H7 (cell line): ENCODE data around the gene PTPRM. TPM values are rescaled to one million over a fixed set of nuclear protein-coding genes. Genes with fewer than 3 reads are reported as not detected.

Source experiments
- DNase-seq: peaks from one replicate; pipeline ENCODE4 v3.0.0; 2012
- H3K27me3 ChIP-seq: 2 replicates; pipeline ENCODE4 v1.6.0; 2011; ENCODE audit warnings: mild to moderate bottlenecking, low read length; ENCODE audit not compliant: control insufficient read depth, insufficient read depth
- H3K36me3 ChIP-seq: replicated peaks from 2 replicates; pipeline ENCODE4 v1.5.1; 2011; ENCODE audit warnings: low read length; ENCODE audit not compliant: control insufficient read depth, insufficient read depth
- H3K4me3 ChIP-seq: 2 replicates; pipeline ENCODE4 v1.5.1; 2011; ENCODE audit warnings: low read depth, mild to moderate bottlenecking, control low read depth, low read length, moderate library complexity; ENCODE audit not compliant: insufficient read depth
- total RNA-seq: library from RNA; depleted of rRNA; stranded (reverse); fragments of >200 nt; shearing (Covaris generic); gene quantifications from 2 replicates; pipeline ENCODE4 v1.2.3, GENCODE V29; 2014

Gene PTPRM
- total RNA-seq, 1 experiment from 2014 or later, result 14.4 TPM

DNA sequence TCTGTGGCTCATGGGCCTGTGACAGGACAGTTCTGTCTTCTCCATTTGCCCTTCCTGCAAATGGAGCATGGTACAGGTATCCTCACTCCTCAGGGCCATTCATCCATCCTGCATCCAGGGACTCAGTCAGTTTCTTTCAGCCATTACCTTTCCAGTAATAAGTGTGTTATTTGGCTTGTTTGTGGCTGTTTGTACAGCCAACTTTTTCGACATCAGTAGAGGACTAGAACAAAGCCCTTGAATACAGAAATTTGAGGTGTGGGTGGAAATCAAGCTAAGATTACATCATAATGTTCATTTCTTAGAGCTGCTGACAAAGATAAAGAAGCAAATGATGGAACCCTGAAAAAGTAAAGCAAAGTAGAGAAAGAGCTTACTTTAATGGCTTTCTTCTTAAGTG, 290.4 kb downstream of the PTPRM start:
- DNase-seq, result no peak
- Histone ChIP-seq H3K36me3 (no peaks in the 10 kb centered on the region), H3K27me3 (no peaks in the 10 kb centered on the region), H3K4me3 (no peak overlapping the region)

DNA sequence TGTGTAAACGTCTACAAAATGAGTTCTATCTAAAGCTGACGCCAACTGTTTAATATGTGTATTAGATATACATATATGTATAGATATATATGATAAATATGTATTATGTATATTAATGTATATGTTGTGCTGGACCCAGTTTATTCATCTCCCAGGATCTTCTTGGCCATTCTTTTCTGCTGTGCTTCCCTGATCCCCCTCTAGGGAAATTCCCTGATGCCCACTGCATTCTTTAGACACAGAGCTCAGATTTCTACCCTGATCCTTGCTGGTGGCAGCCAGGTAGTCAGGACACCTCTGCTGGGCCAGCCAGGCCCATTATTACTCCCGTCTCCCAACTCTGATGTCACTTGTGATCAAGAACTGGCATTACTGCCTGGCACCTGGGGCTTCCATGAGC, 292.0 kb downstream of the PTPRM start:
- no peaks in the 10 kb centered on the region for H3K36me3 ChIP-seq
- no peaks in the 10 kb centered on the region for H3K27me3 ChIP-seq
- H3K4me3 ChIP-seq, result no peak overlapping the region
- no peak for DNase-seq

DNA sequence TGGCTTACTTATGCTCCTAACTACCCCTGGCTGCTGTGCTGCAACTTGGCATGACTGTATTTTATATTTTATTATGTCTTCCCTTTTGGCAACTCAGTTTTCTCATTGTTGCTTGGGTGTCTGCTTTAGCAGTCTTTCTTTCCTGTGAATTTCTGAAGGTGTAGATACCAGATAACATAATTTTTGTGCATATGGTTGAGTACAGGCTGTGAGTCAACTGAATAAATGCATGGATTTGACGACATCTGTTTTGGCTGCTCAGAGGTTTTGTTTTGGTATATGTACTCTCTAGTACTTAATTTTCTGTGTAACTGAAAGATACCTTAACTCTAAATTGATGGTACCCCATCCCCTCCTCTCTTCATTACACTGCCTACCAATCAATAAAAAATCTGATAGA, 303.1 kb downstream of the PTPRM start:
- Histone ChIP-seq H3K4me3 (no peak overlapping the region), H3K27me3 (no peaks in the 10 kb centered on the region), H3K36me3 (no peaks in the 10 kb centered on the region)
- DNase-seq, result no peak

DNA sequence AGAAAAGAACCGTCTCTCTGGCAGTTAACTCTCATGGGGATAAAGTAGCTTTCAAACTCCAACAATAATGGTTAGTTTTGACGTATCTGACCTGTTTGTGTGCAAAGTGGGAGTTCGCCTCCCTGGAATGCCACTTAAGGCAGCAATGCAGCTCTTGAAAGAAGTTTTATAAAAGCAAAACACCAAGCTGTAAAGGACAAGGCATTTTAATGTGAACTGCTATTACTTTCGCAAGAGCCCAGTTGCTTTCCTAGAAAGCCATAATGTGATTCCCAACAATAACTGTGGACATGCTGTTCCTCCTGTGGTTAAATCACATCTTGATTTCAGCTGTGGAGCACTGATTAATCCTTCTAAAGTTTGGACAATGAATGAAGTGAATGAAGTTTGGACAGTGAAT, 303.7 kb downstream of the PTPRM start:
- no peaks in the 10 kb centered on the region for H3K36me3 ChIP-seq
- no peak for DNase-seq
- H3K4me3 ChIP-seq, result no peak overlapping the region
- H3K27me3 ChIP-seq, result no peaks in the 10 kb centered on the region

DNA sequence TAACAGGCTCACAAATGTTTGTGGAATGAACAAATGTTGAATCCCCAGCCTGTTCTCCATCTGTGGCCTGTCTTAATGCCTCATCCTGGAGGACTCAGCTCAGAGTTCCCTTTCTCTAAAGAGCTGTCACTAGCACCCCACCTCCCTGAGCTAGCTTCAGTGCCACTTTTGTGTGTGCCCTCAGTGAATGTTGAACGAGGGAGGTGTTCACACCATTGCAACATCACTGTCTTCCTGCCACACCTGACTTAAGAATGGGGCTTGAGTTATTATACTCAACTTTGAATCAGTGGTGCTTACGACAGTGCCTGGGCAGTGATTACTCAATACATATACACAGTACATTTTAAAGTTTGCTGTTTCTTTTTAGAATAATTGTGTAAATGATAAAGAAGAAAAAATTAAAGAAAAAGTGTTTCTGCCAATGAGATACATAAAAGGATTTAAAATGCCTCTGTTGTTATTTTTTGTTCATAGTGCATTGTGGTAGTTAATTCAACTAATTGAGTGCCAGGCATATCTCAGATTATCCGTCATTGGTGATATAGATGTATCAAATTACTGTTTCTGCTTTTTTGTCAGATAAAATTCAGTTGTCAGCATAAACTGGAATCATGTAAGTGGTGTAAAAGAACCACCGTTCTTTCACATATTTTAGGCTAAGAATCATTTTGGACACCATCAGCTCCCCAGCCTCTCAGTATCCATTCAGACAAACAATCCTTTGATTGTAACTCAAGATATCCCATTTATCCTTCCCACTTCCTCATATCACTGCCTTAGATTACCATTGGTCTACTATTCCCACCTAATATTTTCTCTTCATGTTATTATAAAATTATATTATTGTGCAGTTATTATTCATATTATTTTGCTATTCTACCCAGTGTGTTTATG, 304.7 kb downstream of the PTPRM start:
- no peak for DNase-seq
- Histone ChIP-seq H3K4me3 (no peak overlapping the region), H3K27me3 (no peaks in the 10 kb centered on the region), H3K36me3 (no peaks in the 10 kb centered on the region)

DNA sequence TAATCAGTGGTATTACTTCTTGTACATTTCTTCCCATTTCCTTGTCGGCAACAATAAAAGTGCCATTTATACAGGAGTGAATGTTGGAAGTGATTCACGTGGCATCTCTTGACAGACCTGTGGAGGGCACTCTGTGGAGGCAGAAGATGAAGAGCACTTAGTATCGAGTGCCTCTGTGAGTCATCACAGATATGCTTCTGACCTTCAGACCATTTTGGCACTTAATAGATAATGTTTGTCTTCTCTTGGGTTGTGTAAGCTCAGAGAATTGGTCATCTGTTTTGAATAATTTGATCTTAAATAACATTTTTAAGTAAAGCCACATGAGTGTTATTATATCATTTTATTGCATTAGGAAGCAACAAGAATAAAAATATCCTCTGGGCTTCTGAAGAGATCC, 305.5 kb downstream of the PTPRM start:
- Histone ChIP-seq H3K4me3 (no peak overlapping the region), H3K36me3 (no peaks in the 10 kb centered on the region), H3K27me3 (no peaks in the 10 kb centered on the region)
- DNase-seq, result no peak

DNA sequence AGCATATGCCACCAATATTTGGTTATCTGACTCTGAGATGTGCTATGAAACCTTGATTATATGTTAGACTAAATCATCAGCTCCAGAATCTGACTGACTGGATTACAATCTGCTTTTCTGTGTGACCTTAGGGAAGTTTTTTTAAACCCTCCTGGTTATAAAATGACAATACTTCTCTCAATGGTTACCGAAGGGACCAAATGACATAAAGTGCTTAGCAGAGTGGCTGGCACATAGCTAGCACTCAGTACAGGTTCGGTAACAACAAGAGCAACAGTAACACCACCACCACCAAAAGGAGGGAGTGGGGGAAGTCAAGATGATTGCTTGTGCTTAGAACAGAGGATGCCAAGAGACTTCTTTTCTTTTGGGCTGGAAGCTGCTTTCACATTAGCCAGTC, 306.2 kb downstream of the PTPRM start:
- Histone ChIP-seq H3K4me3 (no peak overlapping the region), H3K27me3 (no peaks in the 10 kb centered on the region), H3K36me3 (no peaks in the 10 kb centered on the region)
- DNase-seq, result no peak

DNA sequence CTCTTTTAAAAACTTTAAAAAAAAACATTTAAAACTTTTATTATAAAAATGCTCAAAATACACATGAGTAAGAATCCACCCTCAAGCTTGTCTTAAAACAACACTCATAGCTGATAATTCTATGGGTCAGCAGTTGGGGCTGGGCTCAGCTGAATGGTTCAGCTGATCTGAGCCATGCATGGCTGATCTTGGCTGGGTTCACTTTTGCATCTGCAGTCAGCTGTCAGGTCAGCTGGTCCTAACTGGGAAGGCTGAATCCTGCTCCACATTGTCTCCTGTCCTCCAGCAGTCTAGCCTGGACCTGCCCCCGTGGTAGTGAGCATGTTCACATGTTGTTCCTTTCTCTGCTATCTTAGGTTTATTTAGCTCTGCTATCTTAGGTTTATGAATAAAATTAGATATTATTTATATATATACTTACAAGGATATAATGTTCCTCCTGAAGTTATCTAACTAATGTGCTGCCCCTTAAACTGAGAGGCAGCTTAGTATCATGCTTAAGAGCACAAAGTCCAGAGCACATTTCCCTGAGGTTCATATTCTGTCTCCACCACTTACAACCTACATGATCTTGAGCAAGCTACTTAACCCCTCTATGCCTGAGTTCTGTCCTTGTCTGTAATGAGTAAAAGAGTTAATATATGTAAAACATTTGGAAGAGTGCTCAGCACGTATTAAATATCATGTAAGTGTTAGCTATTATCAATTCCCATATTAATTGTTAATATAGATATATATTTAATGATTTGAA, 309.4 kb downstream of the PTPRM start:
- no peaks in the 10 kb centered on the region for H3K36me3 ChIP-seq
- no peak overlapping the region for H3K4me3 ChIP-seq
- DNase-seq, result no peak
- no peaks in the 10 kb centered on the region for H3K27me3 ChIP-seq

DNA sequence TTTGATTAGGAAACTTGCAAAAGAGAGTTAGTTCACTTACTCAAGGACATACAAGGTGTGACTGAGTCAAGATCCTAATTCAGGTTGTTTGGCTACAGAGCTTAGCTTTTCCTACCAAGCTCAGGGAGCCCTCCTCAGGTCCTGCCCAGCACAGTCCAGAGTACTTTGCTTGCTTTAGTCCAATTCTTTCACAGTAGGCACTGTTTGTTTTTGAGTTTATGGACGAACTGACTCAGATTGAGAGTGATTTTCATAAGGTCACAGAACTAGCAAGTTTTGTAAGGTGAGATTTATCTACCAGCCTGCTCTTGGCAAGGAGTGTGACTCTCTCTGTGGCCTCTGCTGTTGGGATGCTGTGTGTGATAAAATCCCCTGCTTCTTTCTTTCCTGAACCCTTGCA, 310.5 kb downstream of the PTPRM start:
- H3K27me3 ChIP-seq, result no peaks in the 10 kb centered on the region

DNA sequence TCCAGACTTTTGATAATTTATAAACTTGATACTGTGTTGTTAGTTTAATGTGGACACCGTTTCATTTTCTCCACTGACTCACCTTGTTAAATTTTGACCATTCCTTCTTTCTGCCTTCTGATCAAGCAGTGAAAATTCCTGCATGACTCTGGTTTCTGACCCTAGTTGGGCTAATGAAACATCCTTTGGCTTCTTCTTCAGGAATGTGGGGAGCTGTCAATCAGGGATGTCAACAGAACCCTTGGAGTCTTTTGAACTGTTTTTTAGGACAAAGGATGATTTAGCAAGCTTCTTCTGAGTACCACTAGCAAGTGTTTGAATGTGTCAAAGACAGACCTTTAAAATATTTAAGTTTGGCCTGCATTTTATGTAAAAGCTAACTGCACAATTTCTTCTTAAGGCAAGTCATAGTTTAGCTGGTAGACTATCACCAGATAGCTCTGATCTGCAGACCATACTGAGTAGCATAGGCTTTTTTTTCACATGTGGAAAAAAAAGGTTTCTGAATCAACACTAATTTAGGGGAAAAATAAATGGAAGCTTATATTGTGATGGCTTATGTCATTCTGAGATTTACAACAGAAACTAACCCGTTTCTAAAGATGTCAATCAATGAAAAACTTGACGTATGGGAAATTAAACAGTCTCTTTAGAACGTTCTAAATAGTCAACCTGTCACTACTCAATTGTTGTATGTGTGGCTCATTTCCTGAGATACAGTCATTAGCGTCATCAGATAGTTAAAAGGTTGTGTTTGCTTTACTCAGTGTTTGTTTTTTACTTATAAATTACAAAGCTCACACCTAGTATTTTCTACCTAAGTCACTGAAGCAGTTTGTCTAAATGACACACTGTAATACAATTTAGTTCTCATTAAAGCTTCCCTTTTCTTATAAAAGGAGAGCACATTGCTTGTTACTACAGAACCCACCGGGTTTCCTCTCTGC, 311.4 kb downstream of the PTPRM start:
- H3K27me3 ChIP-seq, result no peaks in the 10 kb centered on the region
- no peak for DNase-seq
- H3K36me3 ChIP-seq, result no peaks in the 10 kb centered on the region
- no peak overlapping the region for H3K4me3 ChIP-seq

More for the DNA sequence above, 310.5 kb downstream of the PTPRM start:
- DNase-seq, result no peak
- Histone ChIP-seq H3K36me3 (no peaks in the 10 kb centered on the region), H3K4me3 (no peak overlapping the region)

DNA sequence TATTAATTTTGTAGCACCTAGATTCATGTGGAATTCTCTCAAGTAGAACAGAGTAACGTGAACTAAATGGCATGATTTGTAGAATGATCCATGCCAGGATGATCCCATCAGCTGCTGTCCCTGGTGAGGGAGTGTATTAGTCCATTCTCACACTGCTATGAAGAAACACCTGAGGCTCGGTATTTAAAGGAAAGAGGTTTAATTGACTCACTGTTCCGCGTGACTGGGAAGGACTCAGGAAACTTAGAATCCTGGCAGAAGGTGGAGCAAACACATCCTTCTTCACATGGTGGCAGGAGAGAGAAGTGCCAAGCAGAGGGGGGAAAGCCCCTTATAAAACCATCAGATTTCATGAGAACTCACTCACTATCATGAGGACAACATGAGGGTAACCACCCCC, 312.6 kb downstream of the PTPRM start:
- DNase-seq, result no peak
- no peaks in the 10 kb centered on the region for H3K27me3 ChIP-seq
- H3K4me3 ChIP-seq, result no peak overlapping the region
- no peaks in the 10 kb centered on the region for H3K36me3 ChIP-seq

DNA sequence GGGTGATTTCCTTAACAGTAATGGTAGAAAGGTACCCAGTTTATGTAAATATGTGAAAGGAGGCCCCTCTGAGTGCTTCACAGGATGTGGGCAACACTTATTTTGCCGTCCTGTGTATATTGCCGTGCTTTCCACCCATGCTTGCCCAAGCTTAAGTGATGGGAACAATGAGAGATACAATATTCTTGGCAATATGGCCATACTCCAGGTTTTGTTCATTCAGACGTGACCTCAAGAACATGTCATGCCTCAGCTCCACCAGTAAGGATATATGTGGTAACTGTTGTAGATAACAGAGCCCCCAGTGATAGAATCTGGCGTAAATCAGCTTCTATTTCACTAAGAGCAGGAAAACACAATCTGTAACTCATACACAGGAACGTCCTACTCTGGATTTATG, 318.7 kb downstream of the PTPRM start:
- Histone ChIP-seq H3K36me3 (no peaks in the 10 kb centered on the region), H3K27me3 (no peaks in the 10 kb centered on the region), H3K4me3 (no peak overlapping the region)
- no peak for DNase-seq

DNA sequence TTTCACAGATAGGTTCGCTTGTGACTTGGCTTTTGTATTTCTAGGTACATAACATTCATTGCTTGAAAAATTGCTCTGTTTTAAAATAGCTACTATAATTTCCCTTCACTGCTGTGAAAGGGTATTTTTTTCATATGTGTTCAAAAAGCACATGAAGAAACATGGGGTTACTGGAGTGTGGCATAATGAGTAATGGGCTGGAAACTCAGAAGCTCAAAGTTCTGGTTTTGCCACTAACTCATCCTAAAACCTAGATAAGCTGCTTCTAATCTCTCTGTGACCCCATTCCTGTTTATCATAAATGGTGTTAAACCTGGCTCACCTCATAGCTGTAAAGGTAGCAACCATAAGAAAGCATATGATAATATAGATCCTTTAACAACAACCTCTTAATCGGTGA, 319.3 kb downstream of the PTPRM start:
- no peaks in the 10 kb centered on the region for H3K36me3 ChIP-seq
- H3K27me3 ChIP-seq, result no peaks in the 10 kb centered on the region
- no peak for DNase-seq
- no peak overlapping the region for H3K4me3 ChIP-seq

DNA sequence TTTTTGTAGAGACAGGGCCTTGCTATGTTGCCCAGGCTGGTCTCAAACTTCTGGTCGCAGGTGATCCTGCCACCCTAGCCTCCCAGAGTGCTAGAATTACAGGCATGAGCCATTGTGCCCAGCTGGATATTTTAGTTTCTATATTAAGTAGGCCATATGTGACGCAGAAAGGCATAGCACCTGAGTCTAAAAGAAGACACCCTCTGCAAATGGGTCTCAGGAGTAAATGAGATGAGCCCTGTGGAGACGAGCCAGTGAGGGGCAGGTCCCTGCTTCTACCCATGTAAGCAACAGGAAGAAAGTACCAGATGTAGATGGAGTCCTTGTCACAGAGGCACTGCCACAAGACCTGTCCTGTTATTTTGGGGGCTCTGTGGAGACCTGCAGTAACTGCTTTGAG, 322.4 kb downstream of the PTPRM start:
- Histone ChIP-seq H3K27me3 (no peaks in the 10 kb centered on the region), H3K4me3 (no peak overlapping the region), H3K36me3 (no peaks in the 10 kb centered on the region)
- DNase-seq, result no peak
